ENCODE results near the gene AP3D1. TPM values are rescaled to one million over a fixed set of nuclear protein-coding genes. Genes with fewer than 3 reads are reported as not detected.

The AP3D1 gene
- total and polyA plus RNA-seq, 12 donors = 63.9 to 168 (median 81.9) TPM

DNA sequence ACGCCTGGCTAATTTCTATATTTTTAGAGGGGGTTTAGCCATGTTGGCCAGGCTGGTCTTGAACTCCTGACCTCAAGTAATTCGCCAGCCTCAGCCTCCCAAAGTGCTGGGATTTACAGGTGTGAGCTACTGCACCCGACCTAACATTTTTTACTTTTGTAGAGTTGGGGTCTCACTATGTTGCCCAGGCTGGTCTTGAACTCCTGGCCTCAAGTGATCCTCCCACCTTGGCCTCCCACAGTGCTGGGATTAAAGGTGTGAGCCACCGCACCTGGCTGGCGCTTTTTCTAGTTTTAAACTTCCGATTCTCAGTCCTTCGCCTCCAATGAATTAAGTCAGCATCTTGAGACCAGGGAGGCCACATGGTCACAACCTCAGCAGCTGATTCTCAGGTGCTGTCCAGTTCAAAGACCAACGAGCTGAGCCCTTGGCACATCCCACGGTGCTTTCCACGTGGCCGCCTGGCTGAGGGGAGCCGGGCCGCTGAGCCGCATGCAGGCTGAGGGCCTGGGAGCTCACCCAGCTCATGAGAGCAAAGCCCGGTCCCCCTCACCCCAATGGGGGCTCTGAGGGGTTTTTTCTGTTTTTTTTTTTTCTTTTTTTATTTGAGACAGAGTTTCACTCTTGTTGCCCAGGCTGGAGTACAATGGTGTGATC, 9.1 kb downstream of the AP3D1 start:
- ATAC-seq (no peak), DNase-seq (no peak)
- intact Hi-C loops (cut with DNase I) = no loop called here
- Histone ChIP-seq H3K9me3 (no peaks in the 10 kb centered on the region), H3K4me3 (no peak overlapping the region), H3K27ac (no peak overlapping the region), H3K27me3 (no peaks in the 10 kb centered on the region), H3K36me3 (peaks cover 0 to 61% (median 11%) of the 10 kb centered on the region in 9 donors), H3K4me1 (peaks cover 0 to 57% (median 28%) of the 10 kb centered on the region in 9 donors)
- no peak for TF ChIP-seq CTCF (IDR thresholded peaks at IDR 0.05)
- WGBS, 2 donors = 94 to 95% methylated on average over 15 of the region's 15 CpGs

DNA sequence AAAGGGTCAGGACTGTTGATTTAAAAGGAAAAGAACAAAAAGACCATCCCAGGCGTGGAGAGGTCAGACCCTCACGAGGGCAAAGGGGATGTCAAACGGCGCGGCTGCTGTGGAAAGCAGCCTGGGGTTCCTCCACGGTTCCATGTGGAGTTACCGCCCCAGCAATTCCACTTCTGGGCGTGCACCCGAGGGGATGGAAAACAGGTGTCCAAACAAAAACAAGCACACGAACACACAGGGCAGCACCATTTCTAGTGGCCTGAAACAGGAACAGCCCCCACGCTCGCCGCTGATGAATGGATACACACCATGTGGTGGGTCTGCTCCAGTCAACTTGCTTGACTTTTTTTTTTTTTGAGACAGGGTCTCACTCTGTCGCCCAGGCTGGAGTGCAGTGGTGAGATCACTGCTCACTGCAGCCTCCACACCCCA, 11.2 kb downstream of the AP3D1 start:
- 88 to 92% methylated on average over 14 of the region's 14 CpGs for WGBS, 2 donors
- intact Hi-C loops (cut with DNase I) = no loop called here
- no peak for ATAC-seq
- peaks cover 0 to 39% (median 18%) of the 10 kb centered on the region in 9 donors for H3K4me1 ChIP-seq
- H3K9me3 ChIP-seq = no peaks in the 10 kb centered on the region
- H3K27ac ChIP-seq = no peak overlapping the region
- DNase-seq = no peak
- peaks cover 0 to 65% (median 20%) of the 10 kb centered on the region in 9 donors for H3K36me3 ChIP-seq
- TF ChIP-seq CTCF (IDR thresholded peaks at IDR 0.05) = no peak
- H3K4me3 ChIP-seq = no peak overlapping the region
- H3K27me3 ChIP-seq = no peaks in the 10 kb centered on the region

DNA sequence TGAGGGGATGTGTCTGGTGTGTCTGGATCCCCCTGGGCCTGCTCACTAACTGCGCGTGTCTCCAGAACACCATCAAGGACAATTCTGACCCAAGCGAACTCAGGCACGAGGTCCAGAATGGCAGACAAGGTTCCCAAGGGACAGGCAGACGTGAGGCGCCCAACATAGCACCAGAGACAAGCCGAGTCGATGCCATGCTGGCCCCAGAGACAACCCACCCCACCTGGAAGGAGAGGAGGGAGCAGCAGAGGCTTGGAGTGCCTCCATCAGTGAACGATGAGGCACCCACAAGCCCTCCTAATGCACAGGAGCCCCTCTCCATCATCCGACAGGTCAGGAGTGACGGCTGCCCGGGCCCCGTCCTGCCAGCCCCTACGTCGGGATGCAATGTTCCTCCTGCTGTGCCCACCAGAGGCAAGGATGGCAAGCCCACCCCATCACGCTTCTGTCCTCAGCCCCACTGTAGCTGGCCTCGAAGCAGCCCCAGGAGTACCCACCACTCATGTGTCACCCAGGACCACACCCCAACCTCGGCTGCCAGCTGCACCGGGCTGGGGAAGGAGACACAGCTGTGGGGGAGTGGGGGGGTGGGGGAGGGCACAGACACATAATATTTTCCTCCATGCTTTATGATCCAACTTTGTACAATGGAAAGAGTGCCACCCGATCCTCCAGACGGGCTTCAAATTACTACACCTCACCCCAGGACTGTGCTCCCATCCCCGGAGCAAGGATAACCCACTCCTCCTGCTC, 11.8 kb downstream of the AP3D1 start:
- 86 to 89% methylated on average over 22 of the region's 22 CpGs for WGBS, 2 donors
- ATAC-seq = peak in 1 of 8 donors; percentile 11

More for the DNA sequence above, 11.8 kb downstream of the AP3D1 start:
- Histone ChIP-seq H3K27me3 (no peaks in the 10 kb centered on the region), H3K36me3 (peaks cover 0 to 66% (median 20%) of the 10 kb centered on the region in 9 donors), H3K27ac (no peak overlapping the region), H3K4me3 (no peak overlapping the region), H3K9me3 (no peaks in the 10 kb centered on the region), H3K4me1 (peaks cover 0 to 33% (median 18%) of the 10 kb centered on the region in 9 donors)
- intact Hi-C loops (cut with DNase I) = no loop called here
- no peak for TF ChIP-seq CTCF (IDR thresholded peaks at IDR 0.05)
- no peak for DNase-seq

Measured in heart right ventricle (tissue), 16 donors.